NCI-H2196 treated with DMSO at 0.1 percent for 48 hours (cell line): ENCODE data around the gene PSTPIP2.
"Not testable (repeated sequence)": the region's sequence is repeated elsewhere in the genome, so short reads cannot be mapped to it uniquely, and the experiment has no call there.

Experiments used
- DNase-seq: peaks from one replicate; lab custom pipeline; 2025; ENCODE audit not compliant: unreplicated experiment; lab: John Stamatoyannopoulos, UW

Gene PSTPIP2

DNA sequence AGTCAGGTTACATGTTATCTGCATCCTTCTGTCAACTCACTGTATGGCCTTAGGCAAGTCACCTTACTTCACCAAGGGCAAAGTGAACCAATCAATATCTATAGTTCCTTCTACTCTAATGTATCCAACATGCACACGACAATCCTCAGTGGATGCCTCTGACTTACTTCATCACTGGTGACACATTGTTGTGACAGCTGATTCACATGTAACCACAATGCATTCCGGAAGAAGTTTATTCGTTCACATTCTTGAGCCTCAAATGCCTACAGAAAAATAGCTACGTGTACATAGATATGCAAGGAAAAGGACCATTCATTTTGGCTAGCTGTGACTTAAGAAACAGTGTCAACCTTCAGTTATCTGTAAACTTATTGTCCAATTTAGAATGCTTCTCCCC, 78.6 kb downstream of the PSTPIP2 start:
- no peak for DNase-seq

- not testable (repeated sequence) for DNase-seq
Measured at GRCh38 chr18:45992527-45992926, 79.5 kb downstream of the PSTPIP2 start.

GRCh38 chr18:45991788-45992187, 80.3 kb downstream of the PSTPIP2 start:
- DNase-seq = no peak

DNA sequence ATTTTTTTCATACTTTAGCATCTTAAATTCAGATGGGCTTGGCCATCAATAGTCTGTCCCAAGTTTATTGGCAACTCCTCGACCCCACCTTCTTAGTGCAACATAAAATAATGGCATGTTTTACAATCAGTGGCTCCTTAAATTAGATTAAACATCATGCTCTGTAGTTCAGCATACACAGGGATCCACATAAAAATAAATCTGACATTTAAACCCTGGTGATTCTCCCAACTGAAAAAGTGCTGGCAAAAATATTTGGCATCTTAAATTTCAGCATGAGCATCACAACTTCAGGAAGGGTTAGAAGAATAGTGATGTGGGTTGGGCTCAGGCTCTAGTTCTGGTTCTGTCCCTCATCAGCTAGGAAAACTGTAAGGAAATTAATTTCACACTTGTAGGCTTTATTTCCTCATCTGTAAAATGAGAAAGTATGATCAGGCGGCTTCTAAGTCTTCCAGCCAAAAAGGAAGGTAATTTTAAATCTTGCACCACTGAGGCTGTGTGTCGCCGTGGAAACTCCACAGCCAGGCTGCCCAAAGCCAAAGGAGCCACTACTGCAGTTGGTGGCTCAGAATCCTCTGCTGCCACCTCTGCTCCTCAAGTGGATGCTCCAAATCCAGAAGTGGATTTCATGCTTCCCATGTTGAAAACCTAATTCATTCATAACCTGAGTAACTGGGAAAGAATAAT, 87.4 kb downstream of the PSTPIP2 start:
- no peak for DNase-seq

DNA sequence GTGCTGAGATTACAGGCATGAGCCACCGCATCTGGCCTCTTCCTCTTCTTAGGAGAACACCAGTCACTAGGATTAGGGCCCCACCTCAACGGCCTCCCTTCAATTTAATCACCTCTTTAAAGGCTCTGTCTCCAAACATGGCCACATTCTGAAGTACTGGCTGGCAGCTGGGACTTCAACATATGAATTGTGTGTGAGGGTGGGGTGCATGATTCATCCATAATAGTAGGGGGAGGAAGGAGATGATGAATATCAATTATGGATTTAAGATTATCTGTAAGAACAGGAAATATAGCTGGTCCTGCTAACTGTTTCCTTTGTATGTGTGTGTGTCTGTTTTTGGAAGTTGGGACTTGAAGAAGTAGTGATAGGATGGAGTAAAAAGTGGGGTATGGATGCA, 90.2 kb downstream of the PSTPIP2 start:
- DNase-seq = no peak

DNA sequence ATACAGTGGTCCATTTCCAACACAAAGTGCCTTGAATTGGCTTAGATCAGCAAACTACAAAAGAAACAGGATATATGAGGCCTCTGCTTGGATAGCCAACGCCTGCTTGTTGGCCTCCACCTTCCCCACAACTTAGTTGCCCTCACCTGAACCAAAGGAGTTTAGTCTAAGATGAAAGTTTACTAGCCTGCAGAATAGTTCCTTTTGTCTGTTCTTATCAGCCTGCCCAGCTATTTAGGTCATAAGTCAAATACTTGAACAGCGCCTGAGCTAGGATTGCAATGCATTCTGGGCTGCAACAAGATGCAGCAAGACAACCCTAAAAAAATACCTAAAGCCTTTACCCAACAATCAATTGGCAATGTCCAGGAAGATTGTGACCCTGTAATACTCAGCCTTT, 91.8 kb downstream of the PSTPIP2 start:
- no peak for DNase-seq

GRCh38 chr18:45978084-45978483, 94.0 kb downstream of the PSTPIP2 start:
- DNase-seq = peak; percentile 59

- no peak for DNase-seq
Measured at GRCh38 chr18:45976974-45977373, 95.1 kb downstream of the PSTPIP2 start.

GRCh38 chr18:45976566-45976965, 95.5 kb downstream of the PSTPIP2 start:
- DNase-seq = no peak

DNA sequence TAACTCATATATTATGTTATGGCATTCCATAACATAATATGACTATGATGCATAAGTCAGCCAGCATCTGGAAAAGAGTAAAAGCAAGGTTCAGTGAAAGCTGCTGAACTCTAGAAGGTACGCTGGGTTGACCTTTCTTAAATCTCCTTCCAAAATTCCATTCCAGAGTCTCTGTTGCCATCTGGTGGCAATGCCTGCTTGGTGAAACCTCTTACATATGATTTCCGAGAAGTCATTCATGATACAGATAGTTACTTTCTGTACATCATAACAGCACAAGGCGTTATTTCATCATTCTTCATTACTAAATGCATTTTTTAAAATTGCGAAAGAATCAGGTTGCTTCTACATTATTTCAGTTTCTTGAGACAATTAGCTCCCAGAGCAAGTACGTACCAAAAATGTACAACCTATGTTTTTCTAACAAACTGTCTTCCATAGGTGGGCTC, 97.9 kb downstream of the PSTPIP2 start:
- DNase-seq = peak; percentile 50

- peak; percentile 94 for DNase-seq
Measured at GRCh38 chr18:45967007-45967706, 104.9 kb downstream of the PSTPIP2 start, which contains the start of gene EPG5. Gene EPG5, minus strand, starts transcription at chr18:45967329. Its CDS starts 90 bp downstream, at chr18:45967239.

GRCh38 chr18:45964913-45965312, 107.1 kb downstream of the PSTPIP2 start:
- not testable (repeated sequence) for DNase-seq

DNA sequence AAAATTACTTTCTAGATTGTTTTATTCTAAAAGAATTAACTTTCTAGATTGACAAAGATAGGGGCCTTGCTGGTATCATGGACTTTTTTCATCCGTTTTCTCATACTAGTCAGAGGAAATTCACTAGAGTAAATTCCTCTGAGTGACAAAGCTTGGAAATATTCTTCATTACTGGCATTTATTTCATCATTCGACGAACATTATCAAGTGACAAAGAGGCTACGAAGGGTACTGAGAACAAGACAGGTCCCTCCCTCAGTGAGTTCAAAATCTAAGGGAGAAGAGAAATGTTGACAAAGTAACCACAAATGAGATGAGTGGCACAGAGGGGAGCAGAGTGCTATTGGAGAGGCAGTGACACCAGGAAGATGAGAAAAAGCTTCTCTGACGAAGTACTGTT, 109.2 kb downstream of the PSTPIP2 start:
- no peak for DNase-seq

DNA sequence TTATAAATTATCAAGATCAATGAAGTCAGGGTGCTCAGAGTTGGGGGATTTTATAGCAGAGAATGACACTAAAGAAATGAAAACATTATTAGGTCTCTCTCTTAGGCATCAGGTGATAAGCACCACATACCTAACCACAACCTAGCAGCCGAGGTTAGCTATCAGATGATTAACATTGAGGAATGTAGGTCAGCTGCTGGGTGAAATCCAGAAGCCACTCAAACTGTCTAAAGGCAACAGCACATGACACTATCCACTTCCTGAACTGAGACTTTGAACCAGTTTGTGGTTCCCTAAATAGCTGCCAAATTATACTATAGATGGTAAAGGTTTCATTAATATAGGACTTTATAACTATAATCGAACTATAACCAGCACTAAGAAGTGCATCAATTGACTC, 109.6 kb downstream of the PSTPIP2 start:
- DNase-seq = peak; percentile 37

GRCh38 chr18:45959484-45959883, 112.6 kb downstream of the PSTPIP2 start:
- DNase-seq = not testable (repeated sequence)

- DNase-seq = no peak
Measured at GRCh38 chr18:45958730-45959129, 113.3 kb downstream of the PSTPIP2 start.

GRCh38 chr18:45958027-45958426, 114.0 kb downstream of the PSTPIP2 start:
- DNase-seq = no peak

DNA sequence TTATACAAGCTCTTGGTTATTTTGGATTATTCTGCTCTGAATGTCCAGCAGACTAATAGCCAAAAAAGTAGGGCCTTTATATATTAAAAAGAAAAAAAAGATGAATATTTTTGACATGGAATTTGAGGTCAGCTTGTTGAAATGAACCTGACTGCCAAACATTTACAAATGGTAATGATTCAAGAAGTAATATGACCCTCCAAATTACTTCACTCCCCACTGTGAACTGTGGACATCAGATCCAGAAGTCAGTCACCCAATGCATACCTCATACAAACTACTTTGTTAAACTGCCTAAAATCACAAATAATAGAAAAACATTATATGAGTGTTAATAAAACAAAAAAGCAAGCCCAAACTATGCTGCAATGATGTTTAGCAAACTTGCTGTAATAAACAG, 115.0 kb downstream of the PSTPIP2 start:
- DNase-seq = no peak

GRCh38 chr18:45954070-45954934, 117.8 kb downstream of the PSTPIP2 start:
- no peak for DNase-seq

GRCh38 chr18:45951016-45951714, 120.9 kb downstream of the PSTPIP2 start:
- no peak for DNase-seq

- no peak for DNase-seq
Measured at GRCh38 chr18:45945669-45946068, 126.4 kb downstream of the PSTPIP2 start.
